Thyroid gland (tissue), 4 donors: Measurements from ENCODE around the gene AURKAIP1.

Experiments
- CTCF ChIP-seq, 6 experiments: fragments of 200-600 bp in 3 of 6; fragments of 450-650 bp in 3 of 6; sonication (generic) in 3 of 6; IDR thresholded peaks; one replicate each; pipeline ENCODE4 v1.5.1; 2016 to 2019; ENCODE audit warnings: antibody characterized with exemption in 6 of 6, mild to moderate bottlenecking in 2 of 6, inconsistent platforms in 1 of 6, moderate library complexity in 1 of 6
- POLR2A ChIP-seq, 2 donors: fragments of 450-650 bp; IDR thresholded peaks; one replicate each; pipeline ENCODE4 v1.6.1; 2017; ENCODE audit warnings: antibody characterized with exemption in 2 of 2, mild to moderate bottlenecking in 2 of 2, moderate library complexity in 1 of 2

- TF ChIP-seq POLR2A (IDR thresholded peaks at IDR 0.05), result no peak
- no peak for TF ChIP-seq CTCF (IDR thresholded peaks at IDR 0.05)
Measured at GRCh38 chr1:1335283-1335682, 39.7 kb downstream of the AURKAIP1 start.
